HG02938 (cell line): Measurements from ENCODE around the gene SLC6A19.
"Not testable (repeated sequence)": the region's sequence is repeated elsewhere in the genome, so short reads cannot be mapped to it uniquely, and the experiment has no call there.

ENCODE experiments used
- ATAC-seq: cut with Tn5 transposase; IDR thresholded peaks from one replicate; pipeline ENCODE4 v1.9.1; 2021; ENCODE audit warnings: mild to moderate bottlenecking, moderate library complexity; ENCODE audit not compliant: unreplicated experiment

The SLC6A19 gene

DNA sequence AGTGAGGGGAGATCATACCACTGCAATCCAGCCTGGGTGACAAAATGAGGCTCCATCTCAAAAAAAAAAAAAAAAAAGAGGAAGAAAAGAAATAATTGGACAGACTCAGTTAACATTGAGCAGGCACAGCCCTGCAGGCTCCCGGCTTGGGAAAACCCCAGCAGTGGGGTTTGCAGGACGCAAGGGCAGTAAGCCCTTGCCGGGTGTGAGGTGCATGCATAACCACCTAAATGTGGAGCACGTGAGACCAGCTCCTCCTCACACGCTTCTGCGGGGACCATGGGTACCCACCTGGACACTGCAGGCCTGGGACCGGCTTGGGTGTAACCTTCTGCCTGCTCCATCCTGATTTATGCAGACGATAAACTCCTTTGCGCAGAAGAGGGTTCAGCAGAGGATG is 19.0 kb downstream of the SLC6A19 start:
- no peak for ATAC-seq

DNA sequence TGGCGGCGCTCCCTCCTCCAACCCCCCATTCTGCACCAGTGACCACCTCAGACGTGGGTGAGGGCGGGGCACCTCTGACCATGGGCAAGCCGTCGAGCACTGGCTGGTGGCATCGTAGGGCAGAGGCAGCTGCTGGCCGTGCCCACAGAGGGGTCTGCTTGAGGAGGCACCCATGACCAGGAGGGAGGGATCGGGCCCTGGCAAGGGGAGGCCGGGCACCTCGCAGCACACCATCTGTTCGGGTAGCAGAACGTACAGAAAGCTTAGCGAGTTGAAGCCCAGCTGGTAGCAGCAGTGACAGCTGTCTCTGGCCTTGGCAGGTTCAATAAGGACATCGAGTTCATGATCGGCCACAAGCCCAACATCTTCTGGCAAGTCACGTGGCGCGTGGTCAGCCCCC is 19.4 kb downstream of the SLC6A19 start:
- ATAC-seq, result no peak

DNA sequence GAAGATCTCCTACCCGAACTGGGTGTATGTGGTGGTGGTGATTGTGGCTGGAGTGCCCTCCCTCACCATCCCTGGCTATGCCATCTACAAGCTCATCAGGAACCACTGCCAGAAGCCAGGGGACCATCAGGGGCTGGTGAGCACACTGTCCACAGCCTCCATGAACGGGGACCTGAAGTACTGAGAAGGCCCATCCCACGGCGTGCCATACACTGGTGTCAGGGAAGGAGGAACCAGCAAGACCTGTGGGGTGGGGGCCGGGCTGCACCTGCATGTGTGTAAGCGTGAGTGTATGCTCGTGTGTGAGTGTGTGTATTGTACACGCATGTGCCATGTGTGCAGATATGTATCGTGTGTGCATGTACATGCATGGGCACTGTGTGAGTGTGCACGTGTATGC is 20.3 kb downstream of the SLC6A19 start:
- no peak for ATAC-seq

DNA sequence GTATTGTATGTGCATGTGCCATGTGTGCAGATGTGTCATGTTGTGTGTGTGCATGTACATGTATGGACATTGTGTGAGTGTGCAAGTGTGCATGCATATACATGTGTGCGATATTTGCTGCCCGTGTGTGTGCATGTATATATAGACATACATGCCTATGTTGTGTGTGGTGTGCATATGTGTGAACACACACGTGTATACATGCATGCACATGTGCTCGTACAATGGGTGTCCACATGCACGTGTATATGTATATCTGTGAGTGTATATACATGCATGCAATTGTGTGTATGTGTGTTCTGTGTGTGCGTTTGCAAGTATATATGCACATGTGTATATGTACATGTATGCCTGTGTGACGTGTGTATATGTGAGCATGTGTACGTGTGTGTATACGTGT is 20.8 kb downstream of the SLC6A19 start:
- no peak for ATAC-seq

DNA sequence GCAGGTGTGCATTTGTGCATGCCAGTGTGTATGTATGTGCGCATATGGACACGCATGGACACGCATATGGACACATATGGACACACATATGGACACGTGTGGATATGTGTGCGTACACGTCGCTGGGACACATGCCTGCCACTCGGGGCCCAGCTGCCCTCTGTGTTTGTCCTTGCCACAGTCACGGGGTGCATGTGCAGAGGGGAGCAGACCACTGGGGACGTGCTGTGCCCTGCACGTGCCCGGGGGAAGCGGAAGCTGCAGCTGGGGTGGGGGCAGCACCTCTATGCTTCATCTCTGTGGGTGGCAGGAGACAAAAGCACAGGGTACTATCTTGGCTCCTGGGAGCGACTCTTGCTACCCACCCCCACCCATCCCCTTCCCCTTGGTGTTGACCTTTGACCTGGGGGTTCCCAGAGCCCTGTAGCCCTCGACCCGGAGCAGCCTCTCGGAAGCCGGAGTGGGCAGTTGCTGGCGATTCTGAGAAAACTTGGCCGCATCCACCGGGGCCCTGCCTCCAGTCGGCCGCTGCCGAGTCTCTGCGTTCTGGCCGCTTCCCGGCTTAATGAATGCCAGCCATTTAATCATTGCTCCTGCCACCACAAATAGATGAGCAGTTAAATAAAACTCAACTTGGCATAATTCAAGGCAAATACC is 21.4 kb downstream of the SLC6A19 start:
- no peak for ATAC-seq

DNA sequence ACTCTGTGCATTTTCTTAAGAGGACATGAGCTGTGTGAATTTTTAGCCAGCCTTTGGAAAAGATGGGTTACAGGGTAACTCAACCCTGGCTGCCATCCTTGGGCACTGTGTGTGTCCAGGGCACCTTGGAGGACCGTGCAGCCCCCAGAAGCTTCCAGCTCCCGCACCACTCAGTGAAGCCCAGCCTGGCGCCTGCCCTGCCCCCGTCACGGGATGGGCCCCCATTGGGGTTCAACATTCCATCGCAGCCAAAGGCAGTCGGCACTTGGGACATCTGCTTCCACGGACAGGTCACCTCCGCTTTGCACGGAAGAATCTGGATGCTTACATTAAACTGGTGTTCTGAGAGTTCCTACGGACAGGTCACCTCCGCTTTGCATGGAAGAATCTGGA is 21.9 kb downstream of the SLC6A19 start:
- no peak for ATAC-seq

DNA sequence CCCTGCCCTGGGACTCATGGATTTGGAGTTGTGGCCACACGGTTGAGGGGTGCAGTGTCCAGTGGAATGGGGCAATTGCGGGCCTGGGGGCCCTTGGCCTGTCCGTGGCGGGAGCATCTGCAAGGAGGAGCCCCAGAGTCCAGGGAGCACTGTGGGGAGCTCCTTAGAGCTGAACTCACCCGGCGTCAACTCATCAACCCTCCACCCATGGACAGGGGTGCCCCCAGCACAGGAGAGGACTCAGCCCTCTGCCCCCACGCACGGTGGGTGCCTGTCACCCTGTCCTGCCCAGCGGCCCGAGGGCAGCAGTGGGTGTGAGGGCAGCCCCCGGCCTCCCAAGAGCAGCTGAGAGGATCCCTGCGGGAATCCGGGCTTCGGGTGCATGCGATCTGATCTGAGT is 23.2 kb downstream of the SLC6A19 start:
- ATAC-seq, result no peak

DNA sequence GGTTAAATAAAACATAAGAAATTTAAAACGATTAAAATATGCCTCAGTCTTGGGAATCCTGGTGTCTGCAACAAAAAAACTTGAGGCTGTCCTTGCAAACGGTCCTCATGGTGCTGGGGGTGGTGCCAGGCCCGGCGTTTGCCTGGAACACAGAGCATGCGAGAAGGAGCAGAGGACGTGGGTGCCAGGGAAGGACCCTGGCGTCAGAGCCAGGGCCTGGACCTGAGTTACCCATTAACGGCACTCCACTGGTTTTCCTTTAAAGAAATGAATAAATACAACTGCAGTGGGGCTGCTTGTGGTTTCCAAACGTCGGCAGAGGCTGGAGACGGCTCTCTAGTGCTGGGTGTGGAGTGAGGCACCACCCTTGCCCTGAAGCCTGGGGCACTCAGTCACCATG is 23.7 kb downstream of the SLC6A19 start, which contains the start of gene SLC6A18:
SLC6A18 (plus strand) TSS at position 301 of the 400 bp plus-strand sequence; CDS start at position 398, 97 bp downstream.
- no peak for ATAC-seq

DNA sequence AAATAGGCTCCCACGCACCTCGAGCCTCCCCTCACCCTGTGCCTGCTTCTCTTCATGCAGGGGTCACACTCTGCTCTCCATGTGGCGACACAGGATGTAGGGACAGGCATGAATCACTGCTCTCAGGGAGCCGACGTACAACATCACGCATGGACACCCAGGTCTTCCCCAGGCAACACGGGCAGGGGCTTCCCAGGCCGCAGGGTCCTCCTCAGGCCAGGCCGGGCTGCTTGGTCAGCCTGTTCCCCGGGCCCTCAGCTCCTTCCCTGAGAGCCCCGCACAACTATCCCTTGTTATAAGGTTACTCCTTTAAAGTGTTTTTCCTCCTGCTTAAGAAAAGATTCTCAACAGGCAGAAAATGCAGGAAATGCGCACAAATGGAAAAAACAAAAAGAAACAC is 24.8 kb downstream of the SLC6A19 start:
- no peak for ATAC-seq

DNA sequence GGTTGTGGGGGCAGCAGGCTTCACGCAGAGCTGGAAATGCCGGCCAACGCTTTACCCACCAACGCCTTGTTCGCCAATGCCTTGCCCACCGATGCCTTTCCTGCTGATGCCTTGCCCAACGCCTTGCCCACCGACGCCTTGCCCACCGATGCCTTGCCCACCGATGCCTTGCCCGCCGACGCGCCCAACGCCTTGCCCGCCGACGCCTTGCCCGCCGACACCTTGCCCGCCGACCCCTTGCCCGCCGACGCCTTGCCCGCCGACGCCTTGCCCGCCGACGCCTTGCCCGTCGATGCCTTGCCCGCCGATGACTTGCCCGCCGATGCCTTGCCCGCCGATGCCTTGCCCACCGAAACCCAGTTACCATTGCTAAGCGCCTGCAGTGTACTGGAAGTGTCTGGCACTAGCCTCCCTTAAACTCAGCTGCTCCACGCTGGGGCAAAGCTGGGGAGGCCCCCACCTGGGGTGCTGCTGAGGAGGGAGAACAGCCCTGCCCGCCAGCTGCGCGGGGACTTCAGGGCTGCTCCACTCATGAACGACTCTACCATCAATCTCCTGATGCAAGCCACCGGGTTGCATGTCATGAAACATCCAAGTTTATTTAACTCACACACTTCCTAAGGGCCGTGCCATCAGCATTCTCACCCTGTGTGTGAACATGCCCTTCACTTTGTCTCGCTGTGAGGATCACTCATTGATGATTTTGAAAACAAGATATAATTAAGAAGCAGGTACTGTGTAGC is 25.6 kb downstream of the SLC6A19 start:
- ATAC-seq, result no peak

DNA sequence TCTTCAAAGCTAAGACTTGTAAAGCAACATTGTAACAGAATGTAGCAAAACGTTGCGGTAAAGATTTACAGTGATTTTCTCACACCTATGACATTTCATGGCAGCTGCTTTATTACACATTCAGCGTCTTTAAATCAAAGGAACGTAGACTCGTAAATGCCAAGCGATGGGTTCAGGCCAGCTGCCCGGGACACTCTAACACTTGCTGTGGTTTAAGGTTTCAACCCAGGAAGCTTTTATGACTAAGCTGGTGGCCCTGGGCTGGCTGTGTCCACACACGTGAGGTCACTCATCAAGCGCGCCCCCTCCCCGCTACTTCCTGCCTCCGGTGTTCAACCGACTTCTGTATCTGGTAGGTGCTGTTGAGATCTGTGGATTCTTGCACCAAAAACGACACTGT is 26.3 kb downstream of the SLC6A19 start:
- ATAC-seq, result no peak

DNA sequence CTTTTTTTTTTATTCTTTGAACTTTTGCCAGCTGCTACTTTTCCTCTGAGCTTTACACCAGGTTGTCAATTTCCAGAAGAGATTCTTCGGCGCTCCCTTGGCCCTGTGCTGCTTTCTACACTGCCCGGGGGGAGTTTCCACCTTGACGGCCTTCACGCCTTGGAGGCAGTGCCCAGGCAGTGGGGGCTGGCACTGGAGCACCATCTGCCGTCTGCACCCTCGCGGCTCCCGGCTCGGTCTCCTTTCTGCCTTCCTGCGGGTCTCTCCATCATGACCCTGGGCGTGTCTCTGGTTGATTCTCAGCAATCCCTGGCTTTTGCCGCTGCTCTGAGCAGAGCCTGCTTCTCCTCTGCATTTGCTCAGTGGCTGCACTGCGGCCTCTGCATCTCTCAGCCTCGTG is 26.7 kb downstream of the SLC6A19 start:
- no peak for ATAC-seq

DNA sequence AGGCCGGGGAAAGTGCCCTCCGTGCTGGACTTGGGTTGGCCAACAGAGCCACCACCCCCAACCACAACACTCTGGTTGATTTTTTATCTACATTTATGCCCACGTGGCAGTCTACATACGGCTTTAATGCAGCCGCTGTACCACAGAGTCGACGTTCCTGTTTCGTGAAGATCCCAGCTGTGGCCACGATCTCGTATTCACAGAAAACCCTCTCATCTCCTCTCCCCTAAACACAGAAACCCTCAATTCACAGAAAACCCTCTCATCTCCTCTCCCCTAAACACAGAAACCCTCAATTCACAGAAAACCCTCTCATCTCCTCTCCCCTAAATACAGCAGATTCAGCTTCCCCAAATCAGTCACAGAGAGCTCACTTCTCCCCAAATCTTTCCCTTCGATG is 27.6 kb downstream of the SLC6A19 start:
- ATAC-seq, result not testable (repeated sequence)

DNA sequence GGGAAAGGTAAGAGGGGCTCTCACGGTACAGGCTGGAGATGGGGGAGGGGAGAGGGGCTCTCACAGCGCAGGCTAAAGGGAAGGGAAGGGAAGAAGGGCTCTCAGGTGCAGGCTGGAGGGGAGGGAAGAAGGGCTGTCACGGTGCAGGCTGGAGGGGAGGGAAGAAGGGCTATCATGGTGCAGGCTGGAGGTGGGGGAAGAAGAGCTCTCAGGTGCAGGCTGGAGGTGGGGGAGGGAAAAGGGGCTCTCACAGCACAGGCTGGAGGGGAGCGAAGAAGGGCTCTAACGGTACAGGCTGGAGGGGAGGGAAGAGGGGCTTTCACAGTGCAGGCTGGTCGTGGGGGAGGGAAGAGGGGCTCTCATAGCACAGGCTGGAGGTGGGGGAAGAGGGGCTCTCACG is 28.4 kb downstream of the SLC6A19 start:
- ATAC-seq, result no peak

DNA sequence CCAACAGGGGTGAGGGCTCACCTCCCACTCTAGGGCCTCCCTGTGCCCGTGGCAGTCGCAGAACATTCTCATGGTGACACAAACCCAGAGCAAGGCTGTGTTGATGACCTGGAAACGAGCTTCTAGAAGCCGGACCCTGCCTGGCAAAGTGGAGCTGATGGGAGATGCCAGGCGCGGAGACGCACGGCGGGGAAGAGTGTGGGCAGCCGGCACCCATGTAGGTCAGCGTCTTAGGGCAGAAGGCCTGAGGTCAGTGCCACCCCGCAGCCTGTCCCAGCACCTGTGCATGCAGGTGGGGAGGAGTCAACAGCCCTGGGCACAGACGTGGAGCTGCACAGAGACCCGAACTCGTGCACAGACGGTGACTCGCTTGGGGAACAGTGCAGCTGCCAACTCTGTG is 29.2 kb downstream of the SLC6A19 start:
- no peak for ATAC-seq

DNA sequence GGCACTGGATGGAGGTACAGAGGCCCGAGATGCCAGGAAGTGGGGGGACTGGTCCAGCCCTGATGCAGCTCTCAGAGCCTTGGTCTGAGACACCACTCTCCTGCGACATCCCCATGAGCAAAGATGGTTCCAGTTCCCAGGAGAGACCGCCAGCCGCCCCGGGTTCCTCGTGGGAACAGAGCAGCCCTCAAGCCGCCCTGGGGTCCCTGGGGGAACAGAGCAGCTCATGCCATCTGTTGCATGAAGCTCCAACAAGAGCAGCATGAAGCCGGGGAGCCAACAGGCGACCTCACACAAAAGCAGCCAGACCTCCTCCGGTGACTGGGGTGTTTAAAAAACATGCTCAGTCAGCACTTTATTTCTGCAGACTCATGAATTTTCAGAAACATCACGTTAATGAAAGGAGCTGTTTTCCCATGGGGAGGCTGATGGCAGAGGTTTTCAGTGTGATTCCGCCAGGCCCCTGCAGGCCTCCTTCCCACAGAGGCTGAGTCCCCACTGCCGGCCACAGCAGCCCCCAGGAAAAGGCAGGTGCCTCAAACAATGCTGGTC is 30.0 kb downstream of the SLC6A19 start:
- no peak for ATAC-seq

DNA sequence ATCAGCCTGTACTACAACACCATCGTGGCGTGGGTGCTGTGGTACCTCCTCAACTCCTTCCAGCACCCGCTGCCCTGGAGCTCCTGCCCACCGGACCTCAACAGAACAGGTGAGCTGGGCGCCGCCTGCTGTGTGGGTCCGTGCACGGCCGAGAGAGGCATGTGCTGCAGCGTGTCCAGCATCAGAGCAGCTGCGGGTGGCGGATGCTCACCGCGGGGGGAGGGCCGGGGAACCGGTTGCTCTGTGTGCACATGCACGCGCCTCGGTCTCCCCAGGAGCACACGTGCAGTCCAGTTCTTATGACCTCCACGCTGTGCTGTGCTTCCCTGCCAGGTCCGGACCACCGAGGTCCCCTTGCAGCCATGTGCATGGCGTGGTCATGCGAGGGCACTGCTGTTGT is 31.4 kb downstream of the SLC6A19 start:
- ATAC-seq, result no peak

DNA sequence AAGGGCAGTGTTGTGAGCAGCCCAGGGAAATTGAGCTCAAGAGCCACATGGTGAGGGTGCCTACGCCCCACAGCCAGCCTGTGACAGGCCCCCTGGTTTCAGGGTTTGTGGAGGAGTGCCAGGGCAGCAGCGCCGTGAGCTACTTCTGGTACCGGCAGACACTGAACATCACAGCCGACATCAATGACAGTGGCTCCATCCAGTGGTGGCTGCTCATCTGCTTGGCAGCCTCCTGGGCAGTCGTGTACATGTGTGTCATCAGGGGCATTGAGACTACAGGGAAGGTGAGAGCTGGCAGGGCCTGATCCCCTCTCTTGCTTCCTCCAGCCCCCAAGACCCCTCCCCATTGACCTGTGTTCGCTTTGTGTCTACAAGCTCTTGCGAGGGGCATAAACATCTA is 34.0 kb downstream of the SLC6A19 start:
- ATAC-seq, result no peak

DNA sequence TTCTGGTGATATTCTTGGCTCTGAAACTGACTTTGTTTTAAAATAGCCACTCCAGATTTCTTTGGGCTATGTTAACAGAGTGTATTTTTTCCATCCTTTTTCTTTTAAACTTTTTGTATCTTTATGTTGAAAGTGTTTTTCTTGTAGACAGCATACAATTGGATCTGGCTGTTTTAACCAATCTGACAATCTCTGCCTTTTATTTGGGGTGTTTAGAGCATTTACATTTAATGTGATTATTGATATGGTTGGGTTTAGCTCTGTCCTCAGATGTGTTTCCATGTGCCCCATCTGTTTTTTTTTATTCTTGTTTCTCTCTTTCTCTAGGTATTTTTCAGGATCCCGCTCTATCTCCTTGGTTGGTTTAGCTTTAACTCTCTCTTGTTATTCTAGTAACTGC is 34.4 kb downstream of the SLC6A19 start:
- no peak for ATAC-seq

DNA sequence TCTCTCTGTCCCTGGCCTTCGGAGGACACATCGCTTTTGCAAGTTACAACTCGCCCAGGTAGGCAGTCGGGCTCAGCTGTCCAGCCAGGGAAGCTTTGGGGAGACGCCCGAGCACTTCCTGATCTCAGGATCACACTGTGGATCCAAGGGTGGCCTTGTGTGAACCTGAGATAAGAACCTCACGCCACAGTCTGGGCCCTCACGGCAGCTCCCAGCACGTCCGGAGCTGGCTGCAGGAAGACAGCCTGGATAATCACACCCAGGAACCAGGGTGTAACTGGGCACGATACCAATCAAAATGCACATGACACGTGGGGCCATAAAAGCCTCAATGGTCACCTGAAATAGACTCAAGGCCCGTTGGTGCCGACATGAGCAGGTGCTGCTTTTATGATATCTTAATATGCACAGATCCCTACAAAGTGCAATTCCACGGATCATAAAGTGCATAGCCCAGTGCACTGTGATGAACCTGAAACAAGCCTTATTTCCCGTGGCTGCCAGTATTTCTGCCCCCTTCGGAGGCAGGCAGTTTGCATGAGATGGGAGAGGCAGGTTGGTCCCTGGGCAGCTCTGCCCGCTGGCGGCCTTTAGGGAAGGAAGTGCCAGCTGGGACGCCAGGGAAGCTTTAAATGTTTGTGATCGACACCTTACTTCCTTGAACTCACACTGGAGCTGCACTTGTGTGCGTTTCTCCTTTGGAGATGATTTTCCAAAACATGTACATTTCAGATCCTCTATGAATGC is 38.3 kb downstream of the SLC6A19 start:
- ATAC-seq, result no peak

DNA sequence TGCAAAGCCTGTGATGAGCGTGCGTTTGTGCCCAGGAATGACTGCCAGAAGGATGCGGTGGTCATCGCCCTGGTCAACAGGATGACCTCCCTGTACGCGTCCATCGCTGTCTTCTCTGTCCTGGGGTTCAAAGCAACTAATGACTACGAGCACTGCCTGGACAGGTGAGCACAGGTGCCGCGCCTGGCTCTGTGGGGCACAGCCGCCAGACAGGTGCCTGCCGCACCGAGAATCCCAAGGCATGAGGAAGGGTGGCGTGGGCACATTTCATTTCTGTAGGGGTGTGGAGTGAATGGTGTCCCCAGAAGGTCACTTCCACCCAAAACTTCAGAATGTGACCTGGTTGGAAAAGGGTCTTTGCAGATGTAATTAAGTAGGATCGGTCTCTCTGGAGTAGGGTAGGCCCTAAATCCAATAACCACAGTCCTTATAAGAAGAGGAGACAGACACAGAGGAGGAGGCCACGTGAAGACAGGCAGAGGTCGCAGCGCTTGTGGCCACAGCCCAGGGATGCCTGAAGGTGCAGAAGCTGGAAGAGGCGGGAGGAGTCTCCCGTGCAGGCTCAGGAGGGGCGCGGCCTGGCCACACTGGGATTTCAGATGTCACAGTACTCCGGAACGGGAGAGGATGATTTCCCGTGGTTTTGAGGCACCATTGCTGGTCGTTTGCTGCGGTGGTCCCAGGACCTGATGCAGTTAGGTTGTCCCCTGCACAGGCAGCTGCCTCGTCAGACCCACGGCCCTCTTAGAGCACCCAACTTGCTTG is 39.3 kb downstream of the SLC6A19 start:
- no peak for ATAC-seq
